Activated CD8-positive, alpha-beta memory T cell treated with anti-CD3 and anti-CD28 coated beads, Interleukin-2, amount 50 U/mL, for 24 hours (primary cell): ENCODE results near the gene MACROD2.
"Not testable (repeated sequence)": the region's sequence is repeated elsewhere in the genome, so short reads cannot be mapped to it uniquely, and the experiment has no call there.

ENCODE experiments used
- DNase-seq: peaks from one replicate; pipeline ENCODE4 v3.0.0-alpha.2; 2020; ENCODE audit errors: extremely low read depth

MACROD2 gene

GRCh38 chr20:13995086-13995665 is at the start of gene MACROD2:
TSS of gene MACROD2 (plus strand) at chr20:13995516.
- DNase-seq = no peak

DNA sequence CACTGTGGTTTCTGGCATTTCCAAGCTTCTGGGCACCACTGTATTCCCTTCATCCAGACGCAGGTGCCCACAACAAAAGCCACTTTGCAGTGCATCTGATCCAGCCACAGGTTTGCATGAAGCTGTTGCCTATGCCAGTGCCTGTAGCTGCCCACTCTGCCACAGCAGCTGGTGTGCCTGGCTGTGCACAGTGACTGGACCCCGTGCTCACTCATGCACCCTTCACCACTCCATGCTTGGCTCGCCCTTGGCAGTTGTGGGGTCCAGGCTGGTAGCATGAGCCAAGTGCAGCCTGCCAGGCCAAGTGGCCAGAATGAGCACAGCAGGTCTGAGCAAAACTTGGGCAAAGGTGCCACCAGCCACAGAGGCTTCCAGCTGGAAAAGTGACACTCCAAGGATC is 47.6 kb upstream of the MACROD2 start:
- no peak for DNase-seq

DNA sequence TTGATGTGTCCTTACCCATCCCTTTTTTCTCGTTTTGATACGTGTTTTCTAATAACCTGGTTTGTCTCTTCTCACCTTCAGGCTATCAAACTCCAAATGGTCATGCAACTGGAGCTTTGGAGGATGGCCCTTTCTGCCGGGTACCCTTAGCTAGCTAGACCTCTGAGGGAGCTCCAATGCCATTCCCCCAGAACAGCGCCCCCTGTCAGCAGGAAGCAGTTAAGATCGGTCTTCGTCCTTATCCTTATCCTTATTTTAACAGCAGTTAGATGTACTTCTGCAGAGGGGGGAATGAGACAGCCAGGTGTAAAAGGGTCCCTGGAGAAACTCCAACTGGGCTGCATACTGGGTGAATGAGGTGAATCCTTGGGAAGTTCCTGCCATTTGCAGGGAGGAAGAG is 42.1 kb upstream of the MACROD2 start:
- DNase-seq = no peak

DNA sequence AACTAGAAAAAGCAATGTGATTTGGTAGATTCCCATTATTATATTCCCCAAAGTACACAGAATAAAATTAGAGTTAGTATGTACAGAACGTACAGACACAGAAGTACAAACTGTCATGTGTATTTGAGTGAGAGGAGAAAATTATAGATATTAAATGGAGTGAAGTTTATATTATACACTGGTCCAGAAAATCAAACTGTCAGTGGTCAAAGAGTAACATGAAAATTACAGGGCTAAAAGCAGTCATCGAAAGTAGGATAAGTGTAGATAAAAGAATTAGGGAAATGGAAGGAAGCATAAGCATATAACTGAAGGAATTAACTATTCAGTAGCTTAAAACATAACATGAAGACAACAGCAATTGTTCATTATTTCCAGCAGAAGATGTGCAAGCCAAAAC is 35.2 kb upstream of the MACROD2 start:
- DNase-seq = no peak

DNA sequence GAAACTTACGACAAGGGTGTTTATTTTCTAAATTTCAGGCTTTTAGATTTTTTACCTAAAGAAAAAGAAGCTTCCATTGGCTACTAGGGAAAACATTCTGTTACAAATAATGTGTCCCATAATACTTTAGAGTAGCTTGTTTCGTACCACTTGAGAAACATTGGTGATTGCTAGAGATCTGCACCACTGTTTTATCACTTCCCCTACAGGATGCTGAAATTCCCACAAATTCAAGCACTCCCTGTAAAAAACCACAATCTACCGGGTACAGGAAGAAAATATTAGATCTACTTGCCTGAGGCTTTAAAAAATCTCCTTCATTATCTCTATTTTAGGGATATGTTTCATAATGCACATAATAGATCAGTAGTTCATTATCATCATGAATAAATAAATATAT is 34.8 kb upstream of the MACROD2 start:
- no peak for DNase-seq

DNA sequence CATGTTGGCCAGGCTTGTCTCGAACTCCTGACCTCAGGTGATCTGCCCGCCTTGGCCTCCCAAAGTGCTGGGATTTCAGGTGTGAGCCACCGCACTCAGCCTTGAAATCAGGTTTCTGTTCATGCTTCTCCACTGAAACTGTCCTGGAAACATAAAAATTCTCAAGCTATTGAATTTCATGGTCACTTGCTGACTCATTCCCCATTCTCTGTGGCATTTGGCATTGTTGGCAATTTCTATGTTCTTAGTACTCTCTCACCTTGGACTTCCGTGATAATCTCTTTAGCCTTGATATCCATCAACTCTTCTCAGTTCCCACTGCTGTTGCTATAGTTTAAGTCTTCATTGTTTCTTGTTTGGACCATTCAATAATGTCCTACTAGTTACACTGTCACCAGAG is 11.1 kb upstream of the MACROD2 start:
- no peak for DNase-seq

GRCh38 chr20:13990465-13990864 is 4.9 kb upstream of the MACROD2 start, which contains the start of gene SEL1L2:
TSS of gene SEL1L2 (minus strand) at chr20:13990614. CDS start at chr20:13990534, 80 bp downstream.
- DNase-seq = no peak

DNA sequence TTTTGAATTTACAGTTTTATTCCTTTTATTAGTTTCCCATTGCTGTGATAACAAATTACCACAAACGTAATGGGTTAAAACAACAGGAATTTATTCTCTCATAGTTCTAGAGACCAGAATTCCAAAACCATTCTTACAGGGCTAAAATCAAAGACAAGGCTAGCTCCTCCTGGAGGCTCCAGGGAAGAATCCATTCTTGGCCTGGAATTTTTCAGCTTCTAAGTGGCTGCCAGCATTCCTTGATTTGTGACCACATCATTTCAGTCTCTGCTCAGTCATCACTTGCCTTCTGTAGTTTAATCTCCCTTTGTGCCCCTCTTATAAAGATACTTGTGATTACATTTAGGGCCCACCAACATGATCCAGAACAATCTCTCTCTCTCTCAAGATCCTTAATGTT is 4.0 kb upstream of the MACROD2 start:
- DNase-seq = no peak

DNA sequence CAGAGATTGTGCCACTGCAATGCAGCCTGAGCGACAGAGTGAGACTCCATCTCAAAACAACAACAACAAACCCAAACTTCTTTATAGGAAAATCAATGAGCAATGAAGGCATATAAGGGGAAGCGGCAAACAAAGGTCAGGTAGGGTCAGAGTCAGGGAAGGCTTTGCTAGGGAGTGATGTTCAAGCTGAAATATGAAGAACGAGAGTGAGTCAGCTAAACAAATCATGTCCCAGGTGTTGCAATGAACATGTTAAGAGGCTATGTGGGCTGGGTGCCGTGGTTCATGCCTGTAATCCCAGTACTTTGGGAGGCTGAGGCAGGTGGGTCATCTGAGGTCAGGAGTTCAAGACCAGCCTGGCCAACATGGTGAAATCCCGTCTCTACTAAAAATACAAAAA is 3.4 kb upstream of the MACROD2 start:
- DNase-seq = not testable (repeated sequence)

- DNase-seq = no peak
These were observed 525 bp downstream of the MACROD2 start for GRCh38 chr20:13995841-13996240.

GRCh38 chr20:13996265-13996664 is 949 bp downstream of the MACROD2 start:
- no peak for DNase-seq

DNA sequence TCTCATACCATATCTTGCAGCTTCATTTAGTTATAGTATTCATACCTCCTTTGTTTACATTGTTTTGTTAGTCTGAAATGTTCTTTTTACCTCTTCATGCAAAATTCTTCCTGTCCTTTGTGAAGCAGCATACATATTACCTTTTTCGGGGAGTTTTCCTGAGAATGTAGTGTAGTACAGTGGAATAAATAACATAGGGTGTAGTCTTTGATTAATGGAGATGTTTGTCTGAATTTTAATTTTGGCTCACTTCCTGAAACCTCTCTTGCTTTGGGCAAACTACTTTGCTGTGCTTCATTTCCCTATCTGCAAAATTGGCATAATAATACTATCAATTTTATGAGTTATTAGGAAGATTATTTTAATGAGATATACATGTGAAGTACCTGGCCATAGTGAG is 5.6 kb downstream of the MACROD2 start:
- DNase-seq = no peak

DNA sequence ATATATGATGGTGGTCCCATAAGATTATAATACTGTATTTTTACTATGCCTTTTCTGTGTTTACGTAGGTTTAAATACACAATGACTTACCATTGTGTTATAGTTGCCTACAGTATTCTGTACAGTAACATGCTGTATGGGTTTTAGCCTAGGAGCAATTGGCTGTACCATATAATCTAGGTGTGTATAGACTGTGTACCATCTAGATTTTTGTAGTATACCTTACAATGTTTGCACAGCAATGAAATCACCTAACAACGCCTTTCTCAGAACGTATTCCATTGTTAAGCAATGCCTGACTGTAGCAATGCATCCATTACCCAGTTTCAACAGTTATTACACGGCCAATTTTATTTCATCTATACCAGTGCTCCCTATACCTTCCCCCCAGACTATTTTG is 10.7 kb downstream of the MACROD2 start:
- no peak for DNase-seq

- no peak for DNase-seq
These were observed 13.9 kb downstream of the MACROD2 start for GRCh38 chr20:14009208-14009607.

- no peak for DNase-seq
These were observed 17.4 kb downstream of the MACROD2 start for GRCh38 chr20:14012671-14013070.

- DNase-seq = no peak
These were observed 35.7 kb downstream of the MACROD2 start for GRCh38 chr20:14030991-14031390.

- no peak for DNase-seq
These were observed 38.0 kb downstream of the MACROD2 start for GRCh38 chr20:14033310-14033709.

GRCh38 chr20:14036567-14036966 is 41.3 kb downstream of the MACROD2 start:
- no peak for DNase-seq

GRCh38 chr20:14044712-14045276 is 49.5 kb downstream of the MACROD2 start:
- DNase-seq = not testable (repeated sequence)

DNA sequence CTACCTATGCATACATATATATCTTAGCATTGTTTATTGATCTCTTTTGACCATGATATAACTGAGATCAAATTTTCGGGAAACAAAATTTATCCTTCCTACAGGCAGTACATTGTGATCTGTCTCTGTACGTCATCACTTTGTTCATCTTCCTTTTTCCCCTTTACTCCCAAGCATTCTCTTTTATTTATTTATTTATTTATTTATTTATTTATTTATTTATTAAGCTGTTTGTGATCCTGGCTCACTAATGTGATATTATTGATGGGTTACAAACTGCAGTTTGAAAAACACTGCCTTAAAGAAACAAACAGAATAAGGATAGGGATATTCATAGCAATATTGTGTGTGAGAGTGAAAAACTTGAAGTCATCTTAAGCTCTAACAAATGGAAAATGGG is 51.2 kb downstream of the MACROD2 start:
- no peak for DNase-seq

DNA sequence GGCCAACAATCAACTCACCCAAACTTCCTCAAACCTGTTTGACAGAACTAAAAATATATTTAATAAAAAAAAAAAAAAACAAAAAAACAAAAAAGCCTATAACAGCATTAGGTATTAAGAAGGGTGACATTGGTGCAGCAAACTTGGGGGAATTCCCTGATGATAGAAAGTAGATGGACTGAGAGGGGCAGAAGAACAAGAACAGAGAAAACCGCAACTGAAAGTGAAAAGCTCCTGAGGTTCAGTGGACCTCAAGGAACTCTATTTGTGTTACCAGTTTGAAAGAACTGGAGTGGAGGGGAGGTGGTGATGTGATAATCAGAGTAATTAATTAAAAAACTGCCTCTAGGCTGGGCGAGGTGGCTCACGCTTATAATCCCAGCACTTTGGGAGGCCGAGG is 53.8 kb downstream of the MACROD2 start:
- DNase-seq = no peak

DNA sequence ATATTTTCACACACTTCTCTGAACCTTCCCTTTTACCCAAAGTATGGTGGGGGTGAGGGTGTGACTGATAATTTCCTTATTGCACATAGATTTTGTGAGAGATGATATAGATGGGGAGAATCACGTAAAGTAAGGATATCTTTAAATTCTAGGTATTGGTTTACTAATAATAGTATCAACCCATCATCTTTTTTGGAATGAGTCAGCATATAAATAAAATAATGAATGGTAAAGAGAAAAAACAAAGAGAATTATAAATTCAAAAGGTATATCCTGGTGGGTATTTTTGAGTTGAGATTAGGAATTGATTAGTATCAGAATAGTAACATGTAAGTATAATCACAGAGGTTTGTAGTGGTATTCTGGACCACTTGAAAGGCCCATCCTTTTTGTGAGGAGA is 56.1 kb downstream of the MACROD2 start:
- DNase-seq = no peak

DNA sequence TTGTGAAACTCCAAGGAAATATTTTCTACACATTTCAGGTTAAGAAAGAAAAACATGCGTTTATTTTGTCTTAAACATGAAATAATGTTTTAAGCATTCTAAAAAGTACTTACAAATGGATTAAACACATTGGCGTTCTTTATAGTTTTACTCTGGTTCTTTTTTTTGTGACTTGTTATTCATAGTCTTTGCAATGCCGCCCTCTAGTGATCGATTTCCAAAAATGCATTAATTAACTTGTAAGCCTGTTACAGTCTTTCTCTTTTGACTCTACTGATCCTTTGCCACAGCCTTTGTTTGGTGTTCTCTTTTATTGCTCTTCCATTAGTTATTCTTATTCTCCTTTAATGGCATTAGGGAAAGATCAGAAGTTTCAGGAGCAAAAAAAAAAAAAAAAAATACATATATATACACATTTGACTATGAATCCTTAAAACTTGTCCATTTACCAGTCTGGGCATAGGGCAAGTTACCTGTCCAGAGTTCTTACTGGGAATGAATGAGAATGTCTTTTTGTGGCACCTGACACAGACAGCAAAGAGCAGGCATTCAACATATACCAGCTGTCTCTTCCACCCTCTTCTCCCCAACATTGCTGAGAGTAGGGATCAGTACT is 59.9 kb downstream of the MACROD2 start:
- no peak for DNase-seq

DNA sequence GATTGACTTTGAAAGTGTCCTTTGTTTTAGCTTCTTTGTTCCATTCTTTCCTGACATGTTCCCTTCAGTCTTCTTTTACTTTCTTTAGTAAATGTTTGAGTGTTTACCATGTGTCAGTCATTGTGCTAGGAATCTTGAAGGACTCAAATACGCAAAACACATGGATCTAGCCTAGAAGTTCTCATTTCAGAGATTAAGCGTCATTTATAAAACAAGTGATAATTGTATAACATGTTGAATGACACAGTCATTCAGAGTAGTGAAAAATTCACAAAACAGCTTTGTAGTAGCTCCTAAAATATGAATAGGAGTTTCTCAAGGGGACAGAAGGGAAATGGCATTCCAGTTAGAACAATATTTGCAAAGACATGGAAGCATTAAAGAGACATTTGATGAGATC is 66.9 kb downstream of the MACROD2 start:
- no peak for DNase-seq
